Measurements from ENCODE around the gene SPACDR. TPM values are rescaled to one million over a fixed set of nuclear protein-coding genes. Genes with fewer than 3 reads are reported as not detected.
A peak's percentile ranks its signal among the peaks of the same experiment; 100 is the strongest.

Gene SPACDR
- total and polyA plus RNA-seq, 2 experiments from 2014 or later: 0.42 to 0.52 TPM

DNA sequence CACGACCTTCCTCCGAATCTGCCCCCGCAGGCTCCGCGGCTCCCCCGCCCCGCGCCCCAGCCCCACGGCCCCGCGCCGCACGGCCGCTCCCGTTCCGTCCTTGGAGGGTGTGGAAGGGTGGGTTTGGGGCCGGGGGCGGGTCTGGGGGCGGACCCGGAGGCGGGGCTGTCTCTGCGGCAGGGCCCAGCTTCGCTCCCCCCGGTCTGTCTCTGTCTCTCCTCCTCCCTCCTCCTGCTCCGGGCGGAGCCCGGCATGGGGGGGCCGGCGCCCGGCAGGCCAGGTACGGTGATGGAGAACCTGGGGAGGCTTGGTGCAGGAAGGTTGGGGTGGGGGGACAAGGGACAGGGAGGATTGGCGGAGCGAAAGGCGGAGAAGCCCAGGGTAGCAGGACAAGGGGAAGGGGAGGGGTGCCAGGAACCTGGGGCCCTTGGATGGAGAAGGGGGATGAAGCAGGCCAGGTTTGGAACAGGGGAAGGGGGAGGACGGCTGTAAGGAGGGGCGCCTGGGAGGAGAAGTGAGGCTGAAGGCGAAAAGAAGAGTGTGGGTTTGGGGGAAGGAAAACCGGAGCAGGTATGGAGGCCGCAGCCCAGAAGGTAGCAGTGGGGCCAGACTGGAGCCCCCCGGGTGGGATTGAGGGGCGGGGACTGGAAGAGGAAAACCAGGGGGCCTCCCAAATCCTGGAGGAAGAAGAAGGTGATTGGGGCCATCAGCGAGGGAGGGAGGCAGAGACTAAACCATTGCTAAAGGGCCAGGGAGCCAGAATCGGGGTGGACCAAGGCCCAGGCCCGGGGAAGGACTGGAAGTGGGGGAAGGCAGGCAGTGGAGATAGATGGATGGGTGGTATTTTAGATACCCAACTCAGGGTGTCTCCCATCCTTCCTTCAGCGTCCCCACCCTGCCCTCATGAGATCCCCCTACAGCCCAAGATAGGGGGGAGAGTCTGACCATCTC, 19.9 kb upstream of the SPACDR start, which contains the start of gene NYAP1:
Gene NYAP1, plus strand, starts transcription at position 206 of the 951 bp plus-strand sequence. CDS start 1,385 bp downstream, outside the sequence.
- H4K20me1 ChIP-seq (replicated peaks; ENCODE audit: insufficient read depth): no peaks in the 10 kb centered on the region
- H3K36me3 Mint-ChIP-seq (ENCODE audit: low read depth): no peaks in the 10 kb centered on the region; the same call in 2 of the 3 replicates
- peak within 1 kb of the TSS; percentile 89 for H3K4me3 ChIP-seq
- H2AFZ ChIP-seq: peak within 1 kb of the TSS; percentile 97
- H3K9me3 Mint-ChIP-seq: no peaks in the 10 kb centered on the region; the same call in 1 of the 3 replicates
- no peaks in the 10 kb centered on the region for H3K79me2 ChIP-seq (replicated peaks; ENCODE audit: insufficient read depth)
- H3K27ac ChIP-seq (ENCODE audit: low read depth): no peak within 1 kb of the TSS
- peaks cover 31% of the 10 kb centered on the region for H3K4me1 Mint-ChIP-seq
- peak within 1 kb of the TSS; percentile 91 for H3K4me2 ChIP-seq
- H3K9me2 ChIP-seq (ENCODE audit: insufficient read depth): no peaks in the 10 kb centered on the region
- no peak within 1 kb of the TSS for H3K27ac Mint-ChIP-seq
- H3F3A ChIP-seq (replicated peaks; ENCODE audit: low read depth): peaks cover 2% of the 10 kb centered on the region; the same call in 1 of the 2 replicates
- H3K4me3 Mint-ChIP-seq: peak within 1 kb of the TSS; percentile 83
- H3K4me1 ChIP-seq (ENCODE audit: insufficient read depth): peaks cover 23% of the 10 kb centered on the region; the same call in 1 of the 2 replicates
- peaks cover 19% of the 10 kb centered on the region for H3K27me3 Mint-ChIP-seq (ENCODE audit: insufficient read depth, low read depth, poor library complexity)
- ATAC-seq: peak; percentile 46
- TF ChIP-seq JUNB (IDR thresholded peaks at IDR 0.05; ENCODE audit: unreplicated experiment) (no peak), ZNF462 (CRISPR knock-in tag; IDR thresholded peaks at IDR 0.05) (no peak), POLR2AphosphoS5 (IDR thresholded peaks at IDR 0.05; ENCODE audit: low read depth) (peak; percentile 42)
- H3K36me3 ChIP-seq (ENCODE audit: insufficient read depth): no peaks in the 10 kb centered on the region
- peak; percentile 72 for DNase-seq (ENCODE audit: low spot score)
- H3K27me3 ChIP-seq (ENCODE audit: insufficient read depth): no peaks in the 10 kb centered on the region

All from GM23338 (cell line).